Fibroblast of mammary gland (primary cell): ENCODE data around the gene LDLRAD4.
A peak's percentile ranks its signal among the peaks of the same experiment; 100 is the strongest.

Experiments
- DNase-seq: peaks from one replicate; pipeline ENCODE4 v3.0.0-alpha.2; 2010; ENCODE audit warnings: low read depth
- H3K4me3 ChIP-seq: 2 replicates; pipeline ENCODE4 v1.5.1; 2011; ENCODE audit warnings: low read depth, mild to moderate bottlenecking, low read length, moderate library complexity; ENCODE audit not compliant: control insufficient read depth
- TF ChIP-seq, protein P1 (sequence below): conservative IDR thresholded peaks from 2 replicates; pipeline ENCODE4 v1.5.1; 2011; ENCODE audit warnings: low read depth, low read length, inconsistent platforms; ENCODE audit not compliant: control insufficient read depth, insufficient read depth

The LDLRAD4 gene

DNA sequence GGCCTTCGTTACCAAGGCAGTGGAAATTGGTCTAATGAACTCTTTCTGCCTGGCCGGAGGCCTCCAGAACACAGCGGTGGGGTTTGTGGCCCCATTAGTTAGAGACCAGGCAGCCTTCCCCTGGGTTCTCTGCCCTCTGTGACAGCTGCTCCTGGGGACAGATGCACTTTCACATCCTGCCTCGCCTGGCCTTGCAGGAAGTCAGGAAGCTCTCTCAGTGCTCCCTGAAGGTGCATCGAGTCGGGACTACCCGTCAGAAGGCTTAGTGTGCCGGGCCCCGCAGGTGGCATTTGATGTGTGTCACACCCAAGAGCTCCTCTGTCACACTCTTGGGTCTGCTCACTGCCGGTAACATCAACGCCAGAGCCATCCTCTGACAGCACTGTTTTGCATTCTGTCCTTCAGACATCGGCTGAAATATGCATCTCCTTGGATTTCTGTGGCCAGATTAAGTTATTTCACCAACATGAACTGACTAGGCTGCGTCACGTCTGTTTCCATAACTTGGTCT is 158.3 kb downstream of the LDLRAD4 start:
- TF ChIP-seq, protein P1, sequence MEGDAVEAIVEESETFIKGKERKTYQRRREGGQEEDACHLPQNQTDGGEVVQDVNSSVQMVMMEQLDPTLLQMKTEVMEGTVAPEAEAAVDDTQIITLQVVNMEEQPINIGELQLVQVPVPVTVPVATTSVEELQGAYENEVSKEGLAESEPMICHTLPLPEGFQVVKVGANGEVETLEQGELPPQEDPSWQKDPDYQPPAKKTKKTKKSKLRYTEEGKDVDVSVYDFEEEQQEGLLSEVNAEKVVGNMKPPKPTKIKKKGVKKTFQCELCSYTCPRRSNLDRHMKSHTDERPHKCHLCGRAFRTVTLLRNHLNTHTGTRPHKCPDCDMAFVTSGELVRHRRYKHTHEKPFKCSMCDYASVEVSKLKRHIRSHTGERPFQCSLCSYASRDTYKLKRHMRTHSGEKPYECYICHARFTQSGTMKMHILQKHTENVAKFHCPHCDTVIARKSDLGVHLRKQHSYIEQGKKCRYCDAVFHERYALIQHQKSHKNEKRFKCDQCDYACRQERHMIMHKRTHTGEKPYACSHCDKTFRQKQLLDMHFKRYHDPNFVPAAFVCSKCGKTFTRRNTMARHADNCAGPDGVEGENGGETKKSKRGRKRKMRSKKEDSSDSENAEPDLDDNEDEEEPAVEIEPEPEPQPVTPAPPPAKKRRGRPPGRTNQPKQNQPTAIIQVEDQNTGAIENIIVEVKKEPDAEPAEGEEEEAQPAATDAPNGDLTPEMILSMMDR: no peak
- no peak overlapping the region for H3K4me3 ChIP-seq
- DNase-seq: no peak

DNA sequence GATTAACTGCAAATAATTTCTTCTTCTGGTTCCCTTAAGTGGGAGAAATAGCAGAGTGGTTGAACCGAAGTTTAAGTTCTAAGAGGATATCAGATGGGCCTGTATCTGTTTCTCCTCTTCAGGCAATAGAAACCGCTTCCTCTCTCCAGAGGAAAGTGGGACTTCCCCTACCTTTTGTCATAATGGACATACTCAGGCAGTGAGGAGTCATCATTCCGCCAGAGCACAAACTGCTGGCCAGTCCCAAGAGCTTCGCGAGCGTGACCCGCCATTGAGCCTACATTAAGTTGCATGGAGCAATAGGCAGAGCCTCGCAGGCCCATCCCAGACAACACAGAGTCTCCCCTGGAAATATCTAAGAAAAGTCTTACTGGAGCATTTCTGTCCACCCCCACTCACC is 158.9 kb downstream of the LDLRAD4 start:
- no peak overlapping the region for H3K4me3 ChIP-seq
- TF ChIP-seq, protein P1: no peak
- DNase-seq: peak; percentile 20

DNA sequence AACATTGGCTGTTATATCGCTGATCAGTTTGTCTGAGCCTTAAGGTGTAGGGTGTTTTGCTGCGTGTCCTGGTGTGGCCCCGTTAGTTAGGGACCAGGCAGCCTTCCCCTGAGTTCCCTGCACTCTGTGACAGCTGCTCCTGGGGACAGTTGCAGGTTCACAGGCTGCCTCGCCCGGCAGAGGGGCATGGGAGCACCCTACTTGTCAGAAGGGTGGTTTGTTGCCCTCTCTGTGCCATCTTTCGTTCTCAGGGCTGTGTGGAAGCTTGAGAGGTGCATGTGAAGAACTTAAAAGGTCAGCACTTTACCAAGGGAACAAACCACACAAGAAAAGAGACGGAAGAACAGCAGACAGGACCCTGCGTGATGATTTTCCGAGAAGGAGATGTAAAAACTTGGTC is 159.6 kb downstream of the LDLRAD4 start:
- H3K4me3 ChIP-seq: no peak overlapping the region
- TF ChIP-seq, protein P1: no peak
- DNase-seq: no peak

DNA sequence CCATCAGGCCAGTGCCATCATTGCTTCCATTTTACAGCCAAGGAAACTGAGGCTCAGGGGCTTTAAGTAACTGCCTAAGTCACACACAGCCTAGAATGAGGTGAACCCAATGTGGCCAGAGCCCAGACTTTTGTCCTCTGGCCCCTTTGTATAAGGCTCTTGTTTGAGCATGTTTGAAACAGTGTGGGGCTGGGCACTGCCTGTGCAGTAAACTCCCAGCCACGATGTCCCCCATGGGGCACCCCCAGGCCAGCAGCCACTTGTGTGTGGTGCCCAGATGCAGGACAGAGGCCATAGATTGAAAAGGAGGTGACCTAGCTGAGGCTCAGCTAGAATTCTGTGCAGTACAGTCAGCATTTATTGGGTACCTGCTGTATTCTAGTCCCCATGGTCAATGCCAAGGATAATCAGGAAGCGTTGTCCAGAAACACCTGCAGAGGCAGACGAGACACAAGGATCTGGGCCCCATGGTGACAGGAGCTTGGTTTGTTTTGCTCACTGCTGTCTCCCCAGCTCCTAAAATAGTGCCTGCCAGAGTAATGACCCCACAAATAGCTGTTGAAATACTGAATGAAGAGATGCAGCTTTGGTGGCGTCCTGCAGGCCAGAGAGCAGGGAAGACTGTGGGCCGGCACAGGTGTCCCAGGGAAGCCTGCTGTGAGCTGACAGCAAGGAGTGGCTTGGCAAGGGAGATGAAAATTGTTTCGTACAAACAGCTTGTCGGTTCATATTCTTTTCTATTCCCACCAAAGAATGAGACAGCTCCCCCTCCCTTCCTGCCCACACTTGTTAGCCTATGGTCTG is 160.7 kb downstream of the LDLRAD4 start:
- no peak overlapping the region for H3K4me3 ChIP-seq
- no peak for DNase-seq
- TF ChIP-seq, protein P1: no peak

DNA sequence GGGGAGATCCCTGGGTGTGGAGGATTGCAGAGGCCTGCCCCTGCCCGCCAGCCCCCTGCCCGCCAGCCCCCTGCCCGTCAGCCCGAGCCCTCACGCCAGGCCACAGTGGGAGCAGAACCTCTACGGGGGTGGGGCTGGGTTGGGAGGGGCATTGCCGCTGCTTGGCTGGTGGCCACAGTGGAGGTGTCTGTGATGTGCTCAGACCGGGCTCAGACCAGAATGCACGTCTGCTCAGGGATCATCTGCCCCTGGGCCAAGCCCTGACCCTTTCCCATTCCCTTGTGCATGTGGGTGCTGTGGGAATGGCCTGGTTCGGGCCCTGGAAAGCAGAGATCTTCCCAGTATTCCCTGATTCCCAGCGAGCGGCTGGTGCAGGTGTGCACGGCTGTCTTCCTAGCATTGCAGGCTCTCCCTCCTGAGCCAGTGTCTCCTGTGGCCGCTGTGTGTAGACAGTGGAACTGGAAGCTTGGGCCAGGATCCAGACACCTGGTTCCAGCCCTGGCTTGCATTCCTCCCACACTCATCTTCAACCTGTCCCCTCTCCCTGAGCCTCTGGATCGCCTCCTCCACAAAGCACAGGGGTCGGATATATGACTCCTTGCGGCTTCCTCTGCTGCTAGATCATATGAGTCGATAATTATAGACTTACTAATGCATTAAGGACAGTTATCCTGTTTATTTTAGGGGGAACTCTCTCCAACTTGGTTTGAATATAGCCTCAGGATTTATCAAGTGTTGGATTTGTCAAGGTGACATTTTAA is 161.6 kb downstream of the LDLRAD4 start:
- no peak for DNase-seq
- TF ChIP-seq, protein P1: no peak
- H3K4me3 ChIP-seq: no peak overlapping the region

DNA sequence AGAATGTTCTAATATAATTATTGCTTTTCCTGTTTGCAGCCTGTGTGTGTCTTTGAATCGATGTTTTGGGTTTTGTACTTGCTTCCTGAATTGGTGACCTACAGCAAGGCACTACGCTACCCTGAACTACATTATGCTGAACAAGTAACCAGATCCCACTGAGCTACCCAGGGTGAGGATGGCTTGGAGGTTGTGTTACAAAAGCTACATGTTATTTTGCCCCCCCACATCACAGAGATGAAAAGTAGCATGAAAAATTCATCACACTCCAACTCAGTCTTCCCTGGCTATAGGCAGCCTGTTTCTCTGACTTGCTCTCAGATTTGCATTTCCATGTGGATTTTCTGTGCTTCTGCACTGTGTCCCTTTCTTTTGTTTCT is 162.1 kb downstream of the LDLRAD4 start:
- H3K4me3 ChIP-seq: no peak overlapping the region
- TF ChIP-seq, protein P1: no peak
- DNase-seq: no peak
